ENCODE results near the gene VAPB. TPM values are rescaled to one million over a fixed set of nuclear protein-coding genes. Genes with fewer than 3 reads are reported as not detected.

VAPB gene
- total RNA-seq, 1 donor from 2014 or later, result 13.0 TPM

DNA sequence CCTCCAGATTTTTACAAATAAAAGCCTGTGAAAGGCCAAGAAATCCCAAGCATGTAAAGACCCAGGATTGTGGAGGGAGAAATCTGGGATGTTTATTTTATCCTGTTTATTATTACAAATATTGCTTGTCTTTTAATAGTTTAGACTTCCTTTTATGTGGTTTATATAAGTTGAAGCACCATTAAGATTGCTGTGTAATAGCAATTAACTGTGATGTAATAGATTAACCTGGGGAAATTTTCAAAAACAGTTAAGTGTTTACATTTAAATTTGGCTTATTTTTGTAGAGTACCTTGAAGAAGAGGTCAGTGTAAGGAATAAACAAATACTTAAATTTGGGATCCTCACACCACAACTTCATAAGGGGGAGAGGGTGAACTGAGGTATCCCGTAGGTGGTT lies 27.0 kb downstream of the VAPB start:
- TF ChIP-seq, protein P1, sequence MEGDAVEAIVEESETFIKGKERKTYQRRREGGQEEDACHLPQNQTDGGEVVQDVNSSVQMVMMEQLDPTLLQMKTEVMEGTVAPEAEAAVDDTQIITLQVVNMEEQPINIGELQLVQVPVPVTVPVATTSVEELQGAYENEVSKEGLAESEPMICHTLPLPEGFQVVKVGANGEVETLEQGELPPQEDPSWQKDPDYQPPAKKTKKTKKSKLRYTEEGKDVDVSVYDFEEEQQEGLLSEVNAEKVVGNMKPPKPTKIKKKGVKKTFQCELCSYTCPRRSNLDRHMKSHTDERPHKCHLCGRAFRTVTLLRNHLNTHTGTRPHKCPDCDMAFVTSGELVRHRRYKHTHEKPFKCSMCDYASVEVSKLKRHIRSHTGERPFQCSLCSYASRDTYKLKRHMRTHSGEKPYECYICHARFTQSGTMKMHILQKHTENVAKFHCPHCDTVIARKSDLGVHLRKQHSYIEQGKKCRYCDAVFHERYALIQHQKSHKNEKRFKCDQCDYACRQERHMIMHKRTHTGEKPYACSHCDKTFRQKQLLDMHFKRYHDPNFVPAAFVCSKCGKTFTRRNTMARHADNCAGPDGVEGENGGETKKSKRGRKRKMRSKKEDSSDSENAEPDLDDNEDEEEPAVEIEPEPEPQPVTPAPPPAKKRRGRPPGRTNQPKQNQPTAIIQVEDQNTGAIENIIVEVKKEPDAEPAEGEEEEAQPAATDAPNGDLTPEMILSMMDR (conservative IDR thresholded peaks at IDR 0.05; ENCODE audit: low read depth, low read length), result no peak
- no peak for DNase-seq (ENCODE audit: low read depth)
- no peak overlapping the region for H3K4me3 ChIP-seq (ENCODE audit: low read depth, low read length)

DNA sequence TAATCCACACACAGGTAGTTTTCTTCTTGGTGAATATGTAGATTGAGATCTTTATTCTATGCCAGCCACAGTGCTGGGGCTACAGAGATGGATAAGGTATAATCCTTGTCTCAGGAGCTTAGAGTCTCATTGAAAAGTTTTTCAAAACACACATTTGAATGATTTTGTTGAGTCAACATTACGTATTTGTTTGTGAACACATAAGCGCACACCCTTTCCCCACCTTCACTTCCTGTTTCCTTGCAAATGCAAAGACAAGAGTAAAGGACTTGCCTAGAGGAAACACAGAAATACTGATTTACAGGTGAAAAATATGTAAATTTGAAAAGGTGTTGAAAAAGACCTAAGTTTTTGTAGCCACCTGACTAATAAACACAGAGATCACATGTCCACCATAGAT lies 27.8 kb downstream of the VAPB start:
- TF ChIP-seq, protein P1 (conservative IDR thresholded peaks at IDR 0.05; ENCODE audit: low read depth, low read length), result no peak
- H3K4me3 ChIP-seq (ENCODE audit: low read depth, low read length), result no peak overlapping the region
- no peak for DNase-seq (ENCODE audit: low read depth)

DNA sequence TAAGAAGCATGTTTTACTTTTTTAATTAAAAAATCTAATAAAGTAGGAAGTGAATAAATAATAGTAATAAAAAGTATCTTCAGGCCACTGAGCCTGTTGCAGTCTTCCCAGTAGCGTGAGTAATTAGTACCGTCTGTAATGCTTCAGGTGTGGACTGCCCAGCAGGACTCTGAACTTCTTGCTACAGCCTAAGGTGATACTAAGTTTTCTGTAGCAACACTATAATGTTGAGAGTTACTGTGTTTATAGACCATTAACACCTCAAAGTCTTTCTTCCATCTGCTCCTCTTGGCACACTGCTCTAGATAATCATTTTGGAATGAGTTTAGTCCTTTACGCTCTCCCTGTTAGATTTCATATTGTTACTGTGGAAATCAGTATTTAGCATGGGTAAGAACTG lies 28.4 kb downstream of the VAPB start:
- TF ChIP-seq, protein P1 (conservative IDR thresholded peaks at IDR 0.05; ENCODE audit: low read depth, low read length), result no peak
- H3K4me3 ChIP-seq (ENCODE audit: low read depth, low read length), result no peak overlapping the region
- no peak for DNase-seq (ENCODE audit: low read depth)

DNA sequence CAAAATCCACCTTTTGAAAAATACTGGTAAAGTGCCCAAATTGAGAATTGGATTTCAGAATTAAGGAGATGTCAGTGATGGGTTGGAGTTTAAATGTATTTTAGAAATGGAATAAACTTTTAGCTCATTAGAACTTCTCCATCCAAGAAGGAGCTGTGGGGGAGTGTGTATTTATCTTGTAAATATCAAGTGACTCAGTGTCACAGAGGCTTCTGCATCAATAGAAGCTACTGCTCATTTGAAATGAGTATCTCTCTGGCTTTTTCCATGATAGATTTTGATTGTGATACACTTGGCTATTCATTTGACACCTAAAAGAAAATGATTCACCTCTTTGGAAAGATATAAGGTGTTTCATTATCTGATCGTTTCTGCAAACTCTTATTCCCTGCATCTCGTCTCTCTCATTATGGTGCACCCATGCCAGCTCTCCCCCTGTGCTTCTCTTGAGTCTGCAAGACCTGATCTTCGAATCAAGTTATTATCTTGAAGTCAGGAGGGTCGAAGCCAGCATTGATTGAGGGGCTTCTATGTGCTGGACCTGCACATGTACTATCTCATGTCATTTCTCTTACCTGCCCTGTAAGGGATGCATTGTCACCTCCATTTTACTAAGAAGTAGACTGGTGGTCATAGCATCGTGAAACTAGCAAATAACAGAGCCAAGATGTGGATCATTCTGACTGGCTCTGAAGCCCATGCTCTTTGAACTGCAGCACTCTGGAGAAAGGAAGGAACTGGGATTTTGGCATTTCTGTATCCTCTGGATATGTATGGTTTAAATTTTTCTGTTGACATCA lies 30.1 kb downstream of the VAPB start:
- no peak for DNase-seq (ENCODE audit: low read depth)
- TF ChIP-seq, protein P1 (conservative IDR thresholded peaks at IDR 0.05; ENCODE audit: low read depth, low read length), result no peak
- no peak overlapping the region for H3K4me3 ChIP-seq (ENCODE audit: low read depth, low read length)

DNA sequence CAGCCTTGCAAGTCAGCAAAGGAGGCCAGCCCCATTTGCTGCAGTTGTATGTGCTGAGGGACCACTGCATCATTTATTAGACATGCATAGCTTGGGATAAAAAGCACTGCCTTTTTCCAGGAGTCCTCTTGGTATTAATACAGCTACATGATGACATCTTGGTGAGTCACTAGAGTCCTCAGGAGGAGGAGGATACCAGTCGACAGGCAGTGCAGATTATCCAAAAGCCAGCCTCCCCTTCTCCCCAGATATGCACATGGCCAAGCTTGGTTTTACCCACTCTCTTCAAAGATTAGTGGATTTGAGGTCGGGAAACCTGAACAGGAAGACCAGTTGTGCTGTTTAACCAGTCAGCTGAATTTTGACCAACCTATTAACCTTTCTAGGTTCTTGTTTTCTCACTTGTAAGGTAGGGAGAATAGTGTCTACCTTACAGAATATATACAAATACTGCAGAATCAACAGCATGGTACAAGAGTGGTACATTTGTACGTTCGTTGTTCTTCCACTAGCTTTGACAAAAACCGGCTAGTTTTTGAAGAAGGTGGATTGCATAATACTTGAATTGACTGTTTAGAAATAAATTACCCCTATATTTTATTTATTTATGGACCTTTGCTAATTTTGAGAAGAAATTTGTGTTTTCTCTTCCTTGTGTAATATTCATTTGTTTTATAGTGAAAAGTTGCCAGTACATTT lies 31.9 kb downstream of the VAPB start:
- no peak for DNase-seq (ENCODE audit: low read depth)
- TF ChIP-seq, protein P1 (conservative IDR thresholded peaks at IDR 0.05; ENCODE audit: low read depth, low read length), result no peak
- no peak overlapping the region for H3K4me3 ChIP-seq (ENCODE audit: low read depth, low read length)

DNA sequence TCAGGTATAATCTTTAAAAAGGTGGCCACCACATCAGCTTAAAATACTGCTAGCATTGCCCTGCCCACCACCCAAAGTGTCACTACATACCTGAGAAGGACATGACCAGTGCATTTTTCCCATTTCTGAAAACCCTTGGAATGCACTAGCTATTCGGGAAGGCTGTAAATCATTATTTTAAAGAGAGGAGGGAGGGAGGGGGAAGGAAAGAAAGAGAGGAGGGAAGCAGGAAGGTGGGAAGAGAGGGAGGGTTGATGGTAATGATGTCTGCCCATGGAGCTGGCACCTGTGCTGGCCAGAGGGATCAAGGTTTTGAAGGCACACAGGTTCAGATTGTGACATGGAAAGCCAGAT lies 32.4 kb downstream of the VAPB start:
- no peak overlapping the region for H3K4me3 ChIP-seq (ENCODE audit: low read depth, low read length)
- no peak for DNase-seq (ENCODE audit: low read depth)
- TF ChIP-seq, protein P1 (conservative IDR thresholded peaks at IDR 0.05; ENCODE audit: low read depth, low read length), result no peak

Data from epithelial cell of proximal tubule (primary cell).